ENCODE measurements around the gene HPGDS.

GRCh38 chr4:94369046-94369445 lies 26.4 kb upstream of the HPGDS start:
- no peak for TF ChIP-seq CTCF (optimal IDR thresholded peaks at IDR 0.05 in 1 of 3, IDR thresholded peaks at IDR 0.05 in 1 of 3, conservative IDR thresholded peaks at IDR 0.05 in 1 of 3; ENCODE audit: extremely low read depth in 1 of 3, insufficient read depth in 2 of 3, low read length in 3 of 3)
- TF ChIP-seq EZH2 (IDR thresholded peaks at IDR 0.05; ENCODE audit: low read length): no peak

All from keratinocyte (primary cell).